GM19043 (cell line): ENCODE results near the gene CSNK1G1.
"Not testable (repeated sequence)": the region's sequence is repeated elsewhere in the genome, so short reads cannot be mapped to it uniquely, and the experiment has no call there.

Source experiments
- ATAC-seq: cut with Tn5 transposase; IDR thresholded peaks from one replicate; pipeline ENCODE4 v1.9.1; 2021; ENCODE audit warnings: low read depth; ENCODE audit not compliant: unreplicated experiment

CSNK1G1 gene

GRCh38 chr15:64351265-64351664 is 4.7 kb downstream of the CSNK1G1 start:
- ATAC-seq: no peak

DNA sequence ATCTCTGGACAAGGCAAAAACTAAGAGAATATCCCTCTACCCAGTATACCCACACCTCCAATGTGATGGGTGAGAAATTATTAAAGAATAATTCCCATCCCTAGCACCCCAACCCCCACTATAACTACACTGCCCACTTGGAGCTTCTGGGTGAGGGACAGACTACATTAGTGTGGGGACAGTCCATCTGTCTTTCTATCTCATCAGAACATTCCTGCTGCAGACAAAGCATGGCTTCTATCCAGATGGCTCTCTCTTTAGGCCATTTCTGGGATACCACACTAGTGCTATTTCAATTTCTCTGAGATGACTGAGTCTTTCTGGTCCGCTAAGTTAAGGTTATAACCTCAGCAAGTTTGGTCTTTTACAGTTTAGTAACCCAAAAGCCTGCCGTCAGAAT is 6.6 kb downstream of the CSNK1G1 start:
- ATAC-seq: no peak

DNA sequence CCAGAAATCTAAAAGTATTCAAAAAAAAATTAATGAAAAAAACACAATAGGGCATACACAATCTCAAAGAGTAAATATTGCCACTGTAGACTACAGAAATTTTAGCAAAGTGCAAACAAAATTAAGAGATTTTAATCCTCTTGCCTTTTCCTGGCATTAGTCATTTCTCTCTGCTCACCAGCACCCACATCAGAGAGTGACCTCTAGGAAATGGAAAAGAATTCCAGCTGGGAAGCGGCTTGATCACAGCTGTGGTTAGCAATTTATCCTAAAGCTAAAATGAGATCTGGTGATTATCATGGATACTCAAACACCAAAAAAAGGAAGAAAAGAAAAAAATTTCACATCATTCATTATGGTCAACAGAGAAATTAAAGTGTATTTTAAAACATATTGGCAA is 7.5 kb downstream of the CSNK1G1 start:
- no peak for ATAC-seq

GRCh38 chr15:64346242-64346641 is 9.7 kb downstream of the CSNK1G1 start:
- not testable (repeated sequence) for ATAC-seq

- ATAC-seq: no peak
Measured at GRCh38 chr15:64344651-64345294, 11.2 kb downstream of the CSNK1G1 start.

- no peak for ATAC-seq
Measured at GRCh38 chr15:64343841-64344240, 12.1 kb downstream of the CSNK1G1 start.

DNA sequence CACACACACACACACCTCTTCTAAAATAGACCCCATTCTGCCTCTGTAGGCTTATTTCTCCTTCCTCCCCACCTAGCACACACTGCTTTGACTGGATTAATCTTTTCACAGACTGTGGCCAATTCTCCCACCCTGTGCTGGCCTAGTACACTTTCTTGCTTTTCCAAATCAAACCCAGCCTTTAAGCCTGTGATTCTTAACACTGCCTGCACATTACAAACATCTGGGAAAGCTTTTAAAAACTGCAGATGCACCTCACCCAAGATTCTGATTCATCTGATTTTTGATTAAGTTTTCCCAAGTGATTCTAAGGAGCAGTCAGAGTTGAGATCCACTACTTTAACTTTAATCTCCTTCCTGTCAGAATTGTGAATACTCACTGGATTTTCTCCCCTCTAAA is 12.8 kb downstream of the CSNK1G1 start:
- no peak for ATAC-seq

DNA sequence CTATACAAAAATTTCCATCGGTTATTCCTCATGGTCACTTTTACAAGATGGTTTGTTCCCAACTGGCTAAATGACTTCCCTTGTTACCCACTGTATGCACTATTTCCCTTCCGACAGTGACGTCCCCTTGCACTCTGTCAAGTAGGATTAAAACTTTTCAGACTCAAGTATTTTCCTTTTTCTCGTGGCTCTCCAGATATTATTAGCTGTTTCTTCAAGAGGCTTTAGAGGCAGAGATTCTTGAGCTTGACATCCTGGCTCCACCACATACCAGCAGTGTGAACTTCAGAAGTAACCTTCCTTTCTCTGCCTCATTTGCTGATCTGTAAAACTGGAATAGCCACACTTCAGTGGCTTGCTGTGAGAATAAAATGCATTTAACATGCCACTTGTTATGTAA is 14.0 kb downstream of the CSNK1G1 start:
- ATAC-seq: no peak

DNA sequence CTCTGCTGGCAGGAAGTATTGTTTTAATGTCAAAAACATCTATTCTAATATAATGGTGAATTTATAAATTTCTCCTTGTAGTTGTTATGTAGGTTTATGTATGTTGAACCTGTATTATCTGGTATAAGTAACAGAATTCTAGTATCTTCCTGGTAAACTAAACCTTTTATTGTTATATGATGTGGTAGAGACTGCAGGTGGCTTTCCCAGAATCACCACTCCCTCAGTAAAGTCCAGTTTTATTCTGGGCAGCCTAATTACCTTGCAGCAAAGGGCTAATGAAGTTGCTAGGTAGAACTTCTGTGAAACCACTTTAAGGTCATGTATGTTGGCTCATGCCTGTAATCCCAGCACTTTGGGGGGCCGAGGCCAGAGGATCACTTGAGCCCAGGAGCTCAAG is 15.6 kb downstream of the CSNK1G1 start:
- ATAC-seq: no peak

DNA sequence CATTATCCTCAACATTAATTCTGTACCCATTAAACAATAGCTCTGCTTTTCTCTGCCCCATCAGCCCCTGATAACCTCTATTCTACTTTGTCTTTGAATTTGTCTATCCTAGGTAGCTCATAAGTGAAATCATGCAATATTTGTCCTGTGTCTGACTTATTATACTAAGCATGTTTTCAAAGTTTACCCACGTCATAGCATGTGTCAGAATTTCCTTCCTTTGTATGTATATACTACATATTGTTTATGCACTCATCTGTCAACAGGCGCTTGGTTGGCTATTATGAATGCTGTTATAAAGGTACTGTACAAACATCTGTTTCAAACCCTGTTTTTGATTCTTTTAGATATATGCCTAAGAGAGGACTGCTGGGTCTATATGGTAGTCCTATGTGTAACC is 18.2 kb downstream of the CSNK1G1 start:
- no peak for ATAC-seq

- ATAC-seq: no peak
Measured at GRCh38 chr15:64333986-64334929, 21.7 kb downstream of the CSNK1G1 start.

DNA sequence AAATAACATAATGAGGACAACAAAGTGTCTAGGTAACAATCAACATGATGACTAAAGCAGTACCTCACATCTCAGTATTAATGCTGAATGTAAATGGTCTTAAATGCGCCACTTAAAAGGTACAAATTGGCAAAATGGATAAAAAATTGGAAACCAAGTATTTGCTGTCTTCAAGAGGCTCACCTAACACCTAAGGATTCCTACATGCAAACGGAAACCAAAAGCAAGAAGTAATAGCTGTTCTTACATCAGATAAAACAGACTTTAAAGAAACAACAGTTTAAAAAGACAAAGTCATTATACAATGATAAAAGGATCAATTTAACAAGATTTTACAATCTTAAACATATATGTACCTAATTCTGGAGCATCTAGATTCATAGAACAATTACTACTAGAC is 22.5 kb downstream of the CSNK1G1 start:
- no peak for ATAC-seq

GRCh38 chr15:64331668-64332067 is 24.3 kb downstream of the CSNK1G1 start:
- ATAC-seq: not testable (repeated sequence)

DNA sequence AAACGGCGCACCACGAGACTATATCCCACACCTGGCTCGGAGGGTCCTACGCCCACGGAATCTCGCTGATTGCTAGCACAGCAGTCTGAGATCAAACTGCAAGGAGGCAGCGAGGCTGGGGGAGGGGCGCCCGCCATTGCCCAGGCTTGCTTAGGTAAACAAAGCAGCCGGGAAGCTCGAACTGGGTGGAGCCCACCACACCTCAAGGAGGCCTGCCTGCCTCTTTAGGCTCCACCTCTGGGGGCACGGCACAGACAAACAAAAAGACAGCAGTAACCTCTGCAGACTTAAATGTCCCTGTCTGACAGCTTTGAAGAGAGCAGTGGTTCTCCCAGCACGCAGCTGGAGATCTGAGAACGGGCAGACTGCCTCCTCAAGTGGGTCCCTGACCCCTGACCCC is 29.0 kb downstream of the CSNK1G1 start:
- not testable (repeated sequence) for ATAC-seq

- ATAC-seq: not testable (repeated sequence)
Measured at GRCh38 chr15:64326458-64326857, 29.5 kb downstream of the CSNK1G1 start.

DNA sequence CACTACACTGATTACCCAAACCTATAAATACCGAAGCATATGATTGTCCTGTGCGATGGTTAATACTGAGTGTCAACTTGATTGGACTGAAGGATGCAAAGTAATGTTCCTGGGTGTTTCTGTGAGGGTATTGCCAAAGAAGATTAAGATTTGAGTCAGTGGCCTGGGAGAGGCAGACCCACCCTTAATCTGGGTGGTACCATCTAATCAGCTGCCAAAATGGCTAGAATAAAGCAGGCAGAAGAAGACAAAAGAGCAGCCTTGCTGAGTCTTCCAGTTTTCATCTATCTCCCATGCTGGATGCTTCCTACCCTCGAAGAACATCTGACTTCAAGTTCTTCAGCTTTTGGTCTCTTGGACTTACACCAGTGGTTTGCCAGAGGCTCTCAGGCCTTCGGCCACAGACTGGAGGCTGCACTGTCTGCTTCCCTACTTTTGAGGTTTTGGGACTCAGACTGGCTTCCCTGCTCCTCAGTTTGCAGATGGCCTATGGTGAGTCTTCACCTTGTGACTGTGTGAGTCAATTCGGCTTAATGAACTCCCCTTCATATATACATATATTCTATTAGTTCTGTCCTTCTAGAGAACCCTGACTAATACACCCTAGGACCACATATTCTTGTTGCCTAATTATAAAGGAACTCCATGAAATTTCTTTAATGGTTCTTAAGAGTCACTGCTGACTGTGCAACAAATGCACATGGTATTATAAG is 31.7 kb downstream of the CSNK1G1 start:
- no peak for ATAC-seq

- no peak for ATAC-seq
Measured at GRCh38 chr15:64315216-64315615, 40.8 kb downstream of the CSNK1G1 start.

DNA sequence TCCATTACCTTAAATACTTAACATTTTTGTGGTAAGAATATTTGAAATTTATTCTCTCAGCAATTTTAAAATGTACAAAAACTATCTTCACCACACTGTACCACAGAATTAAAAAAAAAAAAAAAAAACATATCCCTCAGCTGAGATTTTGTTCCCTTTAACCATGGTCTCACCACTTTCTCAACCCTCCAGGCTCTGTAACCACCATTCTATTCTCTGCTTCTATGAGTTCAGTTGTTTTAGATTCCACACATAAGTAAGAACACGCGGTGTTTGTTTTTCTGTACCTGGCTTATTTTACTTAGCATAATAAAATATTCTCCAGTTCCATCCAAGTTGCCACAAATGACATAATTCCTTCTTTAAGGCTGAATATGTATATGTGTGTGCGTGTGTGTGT is 41.5 kb downstream of the CSNK1G1 start:
- no peak for ATAC-seq

DNA sequence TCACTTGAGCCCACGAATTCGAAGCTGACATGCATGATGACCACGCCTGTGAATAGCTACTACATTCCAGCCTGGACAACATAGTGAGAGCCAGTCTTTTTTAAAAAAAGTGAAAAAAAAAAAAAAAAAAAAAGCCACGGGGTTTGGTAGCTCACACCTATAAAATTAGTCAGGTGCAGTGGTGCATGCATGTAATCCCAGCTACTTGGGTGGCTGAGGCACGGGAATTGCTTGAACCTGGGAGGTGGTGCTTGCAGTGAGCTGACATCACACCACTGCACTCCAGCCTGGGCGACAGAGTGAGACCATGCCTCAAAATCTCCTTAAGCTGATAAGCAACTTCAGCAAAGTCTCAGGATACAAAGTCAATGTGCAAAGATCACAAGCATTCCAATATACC is 44.4 kb downstream of the CSNK1G1 start:
- no peak for ATAC-seq

DNA sequence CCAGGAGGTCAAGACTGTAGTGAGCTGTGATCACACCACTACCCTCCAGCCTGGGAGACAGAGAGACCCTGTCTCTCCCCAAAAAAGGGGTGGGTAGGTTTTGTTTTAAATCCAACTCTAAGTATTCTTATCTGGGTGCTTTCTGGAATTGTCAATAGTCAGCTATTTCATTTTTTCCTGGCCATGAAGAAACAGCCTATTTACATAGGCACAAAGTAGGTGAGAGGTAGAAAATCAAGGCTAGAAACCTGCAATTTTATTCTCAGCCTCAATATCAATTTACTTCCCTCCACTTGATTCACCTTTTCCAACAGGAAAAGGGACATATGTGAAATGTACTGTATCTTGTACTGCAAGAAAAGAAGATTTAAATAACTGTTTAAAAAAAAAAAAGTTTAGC is 45.9 kb downstream of the CSNK1G1 start:
- no peak for ATAC-seq

DNA sequence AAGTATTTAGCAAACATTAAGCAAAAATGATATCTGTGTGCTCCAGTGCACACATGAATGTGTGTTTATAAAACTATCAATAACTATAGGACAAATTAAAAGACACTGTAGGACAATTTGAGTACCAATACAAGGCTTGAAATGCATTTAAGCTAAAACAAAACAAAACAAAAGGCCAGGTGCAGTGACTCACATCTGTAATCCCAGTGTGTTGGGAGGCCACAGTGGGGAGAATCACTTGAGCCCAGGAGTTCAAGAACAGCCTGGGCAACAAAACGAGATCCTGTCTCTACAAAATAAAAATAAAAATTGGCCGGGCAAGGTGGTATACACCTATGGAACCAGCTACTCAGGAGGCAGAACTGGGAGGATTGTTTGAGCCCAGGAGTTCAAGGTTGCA is 50.7 kb downstream of the CSNK1G1 start:
- ATAC-seq: no peak
